MM.1S (cell line): ENCODE measurements around the gene KRTAP19-1.

Source experiments
- DNase-seq: peaks from one replicate; pipeline ENCODE4 v3.0.0-alpha.2; 2015
- H2AFZ ChIP-seq: fragments of 300-600 bp; sonication (generic); 2 replicates; pipeline ENCODE4 v1.6.0; 2016; ENCODE audit warnings: antibody characterized with exemption, low read length
- H3F3A ChIP-seq: fragments of 300-600 bp; sonication (generic); 2 replicates; pipeline ENCODE4 v1.6.1; 2016; ENCODE audit warnings: mild to moderate bottlenecking, antibody characterized with exemption, low read length, moderate library complexity, mixed read lengths; ENCODE audit not compliant: insufficient read depth
- H3K27ac ChIP-seq: fragments of 300-600 bp; sonication (generic); 2 replicates; pipeline ENCODE4 v1.5.1; 2016; ENCODE audit warnings: mild to moderate bottlenecking, low read length
- H3K27me3 ChIP-seq: fragments of 300-600 bp; sonication (generic); replicated peaks from 2 replicates; pipeline ENCODE4 v1.6.0; 2016; ENCODE audit warnings: low read length; ENCODE audit not compliant: insufficient read depth
- H3K36me3 ChIP-seq: fragments of 300-600 bp; sonication (generic); replicated peaks from 2 replicates; pipeline ENCODE4 v1.6.1; 2016; ENCODE audit warnings: mild to moderate bottlenecking, low read length, mixed read lengths; ENCODE audit not compliant: insufficient read depth
- H3K4me1 ChIP-seq: fragments of 300-600 bp; sonication (generic); 2 replicates; pipeline ENCODE4 v1.6.1; 2016; ENCODE audit warnings: low read length, mixed read lengths
- H3K4me2 ChIP-seq: fragments of 300-600 bp; sonication (generic); 2 replicates; pipeline ENCODE4 v1.6.0; 2016; ENCODE audit warnings: low read depth, low read length
- H3K4me3 ChIP-seq: fragments of 300-600 bp; sonication (generic); 2 replicates; pipeline ENCODE4 v1.5.1; 2016; ENCODE audit warnings: low read length, mixed read lengths
- H3K79me2 ChIP-seq: fragments of 300-600 bp; sonication (generic); 2 replicates; pipeline ENCODE4 v1.6.1; 2016; ENCODE audit warnings: mixed run types, low read length, mixed read lengths
- H3K9ac ChIP-seq: fragments of 300-600 bp; sonication (generic); 2 replicates; pipeline ENCODE4 v1.6.1; 2016; ENCODE audit warnings: low read length, mixed read lengths
- H3K9me2 ChIP-seq: fragments of 300-600 bp; sonication (generic); replicated peaks from 2 replicates; pipeline ENCODE4 v1.6.1; 2016; ENCODE audit warnings: mild to moderate bottlenecking, low read length, mixed read lengths; ENCODE audit not compliant: insufficient read depth
- H3K9me3 ChIP-seq: fragments of 300-600 bp; sonication (generic); replicated peaks from 2 replicates; pipeline ENCODE4 v1.6.1; 2016; ENCODE audit warnings: mild to moderate bottlenecking, low read length, mixed read lengths; ENCODE audit not compliant: insufficient read depth
- H4K20me1 ChIP-seq: fragments of 300-600 bp; sonication (generic); 2 replicates; pipeline ENCODE4 v1.6.1; 2016; ENCODE audit warnings: mild to moderate bottlenecking, low read length, moderate library complexity, mixed read lengths; ENCODE audit not compliant: insufficient read depth
- CTCF ChIP-seq: fragments of 300-600 bp; sonication (generic); IDR thresholded peaks from 2 replicates; pipeline ENCODE4 v1.5.1; 2016; ENCODE audit warnings: antibody characterized with exemption, low read length, mixed read lengths
- EZH2 ChIP-seq: fragments of 300-600 bp; sonication (generic); optimal IDR thresholded peaks from 2 replicates; pipeline ENCODE3; 2017; ENCODE audit warnings: low read depth, mild to moderate bottlenecking, antibody characterized with exemption, low read length, mixed read lengths
- EZH2phosphoT487 ChIP-seq: fragments of 300-600 bp; sonication (generic); IDR thresholded peaks from 2 replicates; pipeline ENCODE4 v1.6.1; 2018; ENCODE audit warnings: antibody characterized with exemption, low read length

KRTAP19-1 gene

GRCh38 chr21:30439975-30440374 lies 40.2 kb downstream of the KRTAP19-1 start, which contains the start of gene KRTAP15-1:
Gene KRTAP15-1, plus strand, starts transcription at chr21:30440275. Its CDS starts 53 bp downstream, at chr21:30440328.
- no peak within 1 kb of the TSS for H3K9ac ChIP-seq
- no peaks in the 10 kb centered on the region for H3K9me2 ChIP-seq
- H3K27ac ChIP-seq, result no peak within 1 kb of the TSS
- TF ChIP-seq CTCF, result no peak
- H3K4me1 ChIP-seq, result no peaks in the 10 kb centered on the region
- no peak within 1 kb of the TSS for H3K4me3 ChIP-seq
- no peak within 1 kb of the TSS for H3K4me2 ChIP-seq
- no peaks in the 10 kb centered on the region for H4K20me1 ChIP-seq
- H3K79me2 ChIP-seq, result no peaks in the 10 kb centered on the region
- H3K27me3 ChIP-seq, result no peaks in the 10 kb centered on the region
- no peak for DNase-seq
- H3F3A ChIP-seq, result no peaks in the 10 kb centered on the region
- no peak within 1 kb of the TSS for H2AFZ ChIP-seq
- H3K36me3 ChIP-seq, result no peaks in the 10 kb centered on the region
- H3K9me3 ChIP-seq, result no peaks in the 10 kb centered on the region

- H3K27ac ChIP-seq, result no peak overlapping the region
- no peak for TF ChIP-seq EZH2phosphoT487
- no peak for TF ChIP-seq EZH2
- TF ChIP-seq CTCF, result no peak
- H3K9ac ChIP-seq, result no peak overlapping the region
- no peaks in the 10 kb centered on the region for H4K20me1 ChIP-seq
- no peaks in the 10 kb centered on the region for H3K9me2 ChIP-seq
- no peaks in the 10 kb centered on the region for H3F3A ChIP-seq
- no peak for DNase-seq
- no peak overlapping the region for H3K4me2 ChIP-seq
- H3K27me3 ChIP-seq, result no peaks in the 10 kb centered on the region
- H3K79me2 ChIP-seq, result no peaks in the 10 kb centered on the region
- no peaks in the 10 kb centered on the region for H3K9me3 ChIP-seq
- H3K4me3 ChIP-seq, result no peak overlapping the region
- no peaks in the 10 kb centered on the region for H3K4me1 ChIP-seq
- no peaks in the 10 kb centered on the region for H3K36me3 ChIP-seq
- no peak overlapping the region for H2AFZ ChIP-seq
Measured at GRCh38 chr21:30437010-30437565, 43.1 kb downstream of the KRTAP19-1 start.

- Histone ChIP-seq H4K20me1 (no peaks in the 10 kb centered on the region), H3K79me2 (no peaks in the 10 kb centered on the region), H3F3A (no peaks in the 10 kb centered on the region), H3K4me1 (no peaks in the 10 kb centered on the region), H2AFZ (no peak overlapping the region), H3K4me2 (no peak overlapping the region), H3K27ac (no peak overlapping the region), H3K36me3 (no peaks in the 10 kb centered on the region), H3K4me3 (no peak overlapping the region), H3K9ac (no peak overlapping the region), H3K9me3 (no peaks in the 10 kb centered on the region), H3K27me3 (no peaks in the 10 kb centered on the region), H3K9me2 (no peaks in the 10 kb centered on the region)
- peak; percentile 61 for DNase-seq
- peak; percentile 71 for TF ChIP-seq CTCF
- no peak for TF ChIP-seq EZH2phosphoT487
- no peak for TF ChIP-seq EZH2
Measured at GRCh38 chr21:30434033-30434631, 46.0 kb downstream of the KRTAP19-1 start.
